ENCODE data around the gene CFAP119. TPM values are rescaled to one million over a fixed set of nuclear protein-coding genes. Genes with fewer than 3 reads are reported as not detected.
A peak's percentile ranks its signal among the peaks of the same experiment; 100 is the strongest.

The CFAP119 gene
- total and polyA plus RNA-seq, 10 of the 15 experiments (the other 5 are each of a cell fraction or from before 2014, with no cell fraction given), result 2.2 to 9.4 (median 4.3) TPM

DNA sequence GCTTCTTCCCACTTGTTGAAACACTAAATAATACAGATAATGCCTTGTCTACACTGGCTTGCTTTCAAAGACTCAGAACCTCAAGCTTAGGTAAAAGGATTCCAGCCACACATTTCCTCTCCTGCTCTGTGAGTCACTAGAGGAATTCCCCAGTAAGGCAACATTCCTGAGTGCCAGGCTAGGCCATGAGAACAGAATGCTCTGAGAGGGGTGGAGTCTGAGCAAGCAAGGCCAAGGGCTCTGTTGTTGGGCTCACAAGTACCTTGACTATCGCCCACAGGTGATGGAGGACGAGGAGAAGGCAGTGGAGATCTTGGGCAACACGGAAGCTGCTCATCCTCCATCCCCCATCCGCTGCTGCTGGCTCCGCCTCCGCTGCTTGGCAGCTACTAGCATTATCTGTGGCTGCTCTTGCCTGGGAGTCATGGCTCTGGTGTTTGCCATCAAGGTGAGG, 20.4 kb downstream of the CFAP119 start:
- no peak for ATAC-seq
- ChIA-PET RAD21 (ENCODE audit: unreplicated experiment) (no interaction called here), POLR2A (no interaction called here), CTCF (no interaction called here), SMC1A (ENCODE audit: uncharacterized antibody, unreplicated experiment) (no interaction called here)
- H3K27me3 ChIP-seq (replicated peaks in 1 of 2; ENCODE audit: control insufficient read depth in 2 of 2, insufficient read depth in 2 of 2, low read length in 1 of 2), result no peaks in the 10 kb centered on the region
- in situ Hi-C loops (cut with MboI) (no loop called here), intact Hi-C loops (cut with micrococcal nuclease; ENCODE audit: unreplicated experiment) (no loop called here)
- no peaks in the 10 kb centered on the region for H4K20me1 ChIP-seq (ENCODE audit: control insufficient read depth, insufficient read depth)
- no peak for FAIRE-seq
- DNase-seq (ENCODE audit: low read depth, low spot score), result no peak
- H3K9ac ChIP-seq (ENCODE audit: control insufficient read depth, insufficient read depth, low read length), result no peak overlapping the region
- no peak overlapping the region for H3K4me2 ChIP-seq (ENCODE audit: control insufficient read depth, insufficient read depth)
- WGBS (ENCODE audit: insufficient coverage, insufficient replicate concordance, low lambda C conversion rate, missing lambda C conversion rate), result 100% methylated on average over 6 of the region's 6 CpGs
- peaks cover 16 to 19% of the 10 kb centered on the region in 2 experiments; a peak in 3 of 4 replicates for H3K36me3 ChIP-seq (ENCODE audit: control insufficient read depth in 2 of 2, insufficient read depth in 2 of 2, low read length in 1 of 2)
- H2AFZ ChIP-seq (ENCODE audit: control insufficient read depth, low read depth, low read length), result no peak overlapping the region
- no peak overlapping the region for H3K4me3 ChIP-seq
- no peaks in the 10 kb centered on the region for H3K79me2 ChIP-seq (ENCODE audit: control insufficient read depth, insufficient read depth, low read length)
- H3K4me1 ChIP-seq (ENCODE audit: control insufficient read depth, insufficient read depth, low read length), result no peaks in the 10 kb centered on the region
- H3K9me3 ChIP-seq (replicated peaks; ENCODE audit: control insufficient read depth, insufficient read depth, low read length), result no peaks in the 10 kb centered on the region
- no peak overlapping the region for H3K27ac ChIP-seq (ENCODE audit: control insufficient read depth, insufficient read depth)
- BruUV-seq (replicated peaks), result no TSS peak
- TF ChIP-seq POLR2A (IDR thresholded peaks at IDR 0.05; ENCODE audit: low read depth, low read length), result peak; percentile 42
- TF ChIP-seq RB1 (IDR thresholded peaks at IDR 0.05; ENCODE audit: borderline replicate concordance), result no peak

DNA sequence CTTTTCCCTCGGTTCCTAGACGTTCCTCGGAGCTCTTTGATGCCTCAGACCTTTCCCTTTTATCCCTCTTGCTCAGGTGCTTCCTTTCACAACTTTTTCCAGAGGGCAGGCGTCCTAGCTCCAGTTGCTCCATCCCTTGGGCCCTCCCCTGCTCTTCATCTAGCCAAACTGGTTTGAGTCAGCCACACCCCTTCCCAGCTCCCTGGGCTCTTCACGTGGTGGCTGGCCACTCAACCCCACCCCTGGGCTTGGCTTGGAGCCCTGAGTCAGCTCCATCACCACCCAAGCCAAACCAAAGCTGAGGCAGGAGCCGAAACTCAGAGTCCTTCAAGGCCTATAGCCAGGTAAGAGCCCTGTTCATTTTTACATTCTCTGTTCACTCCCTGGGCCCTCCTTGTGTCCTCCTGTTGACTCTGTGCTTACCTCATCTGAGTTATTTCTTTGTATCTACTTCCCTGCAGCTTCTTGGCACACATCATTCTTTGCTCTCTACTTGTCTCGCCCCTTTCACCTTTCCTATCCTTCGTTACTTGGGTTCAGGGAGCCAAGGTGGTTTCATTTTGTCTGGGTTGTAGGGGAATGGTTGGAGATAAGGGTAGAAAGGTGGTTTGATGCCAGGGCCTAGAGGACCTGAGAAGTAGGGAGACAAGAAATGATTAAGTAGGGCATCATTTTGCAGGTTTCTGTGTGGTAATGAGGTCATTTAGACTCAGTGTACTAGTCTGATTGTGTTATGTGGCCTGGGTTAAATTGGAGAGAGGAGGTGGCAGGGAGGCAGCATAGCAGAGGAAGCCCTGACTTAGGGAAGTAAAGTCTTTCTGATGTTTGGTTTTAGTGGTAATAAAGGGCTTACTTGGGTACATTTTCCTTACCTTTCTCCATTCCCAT, 21.3 kb downstream of the CFAP119 start:
- TF ChIP-seq, protein P1, sequence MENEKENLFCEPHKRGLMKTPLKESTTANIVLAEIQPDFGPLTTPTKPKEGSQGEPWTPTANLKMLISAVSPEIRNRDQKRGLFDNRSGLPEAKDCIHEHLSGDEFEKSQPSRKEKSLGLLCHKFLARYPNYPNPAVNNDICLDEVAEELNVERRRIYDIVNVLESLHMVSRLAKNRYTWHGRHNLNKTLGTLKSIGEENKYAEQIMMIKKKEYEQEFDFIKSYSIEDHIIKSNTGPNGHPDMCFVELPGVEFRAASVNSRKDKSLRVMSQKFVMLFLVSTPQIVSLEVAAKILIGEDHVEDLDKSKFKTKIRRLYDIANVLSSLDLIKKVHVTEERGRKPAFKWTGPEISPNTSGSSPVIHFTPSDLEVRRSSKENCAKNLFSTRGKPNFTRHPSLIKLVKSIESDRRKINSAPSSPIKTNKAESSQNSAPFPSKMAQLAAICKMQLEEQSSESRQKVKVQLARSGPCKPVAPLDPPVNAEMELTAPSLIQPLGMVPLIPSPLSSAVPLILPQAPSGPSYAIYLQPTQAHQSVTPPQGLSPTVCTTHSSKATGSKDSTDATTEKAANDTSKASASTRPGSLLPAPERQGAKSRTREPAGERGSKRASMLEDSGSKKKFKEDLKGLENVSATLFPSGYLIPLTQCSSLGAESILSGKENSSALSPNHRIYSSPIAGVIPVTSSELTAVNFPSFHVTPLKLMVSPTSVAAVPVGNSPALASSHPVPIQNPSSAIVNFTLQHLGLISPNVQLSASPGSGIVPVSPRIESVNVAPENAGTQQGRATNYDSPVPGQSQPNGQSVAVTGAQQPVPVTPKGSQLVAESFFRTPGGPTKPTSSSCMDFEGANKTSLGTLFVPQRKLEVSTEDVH (IDR thresholded peaks at IDR 0.05; ENCODE audit: low read depth, partially characterized antibody), result no peak
- TF ChIP-seq TARDBP (IDR thresholded peaks at IDR 0.05; ENCODE audit: borderline replicate concordance) (no peak), ZBED1 (IDR thresholded peaks at IDR 0.05; ENCODE audit: borderline replicate concordance) (no peak), SUZ12 (IDR thresholded peaks at IDR 0.05; ENCODE audit: unreplicated experiment) (no peak), PML (IDR thresholded peaks at IDR 0.05; ENCODE audit: low read length) (no peak), BHLHE40 (IDR thresholded peaks at IDR 0.05; ENCODE audit: borderline replicate concordance in 1 of 2, low read depth in 2 of 2, low read length in 1 of 2) (no peak)
- TF ChIP-seq, protein P2, sequence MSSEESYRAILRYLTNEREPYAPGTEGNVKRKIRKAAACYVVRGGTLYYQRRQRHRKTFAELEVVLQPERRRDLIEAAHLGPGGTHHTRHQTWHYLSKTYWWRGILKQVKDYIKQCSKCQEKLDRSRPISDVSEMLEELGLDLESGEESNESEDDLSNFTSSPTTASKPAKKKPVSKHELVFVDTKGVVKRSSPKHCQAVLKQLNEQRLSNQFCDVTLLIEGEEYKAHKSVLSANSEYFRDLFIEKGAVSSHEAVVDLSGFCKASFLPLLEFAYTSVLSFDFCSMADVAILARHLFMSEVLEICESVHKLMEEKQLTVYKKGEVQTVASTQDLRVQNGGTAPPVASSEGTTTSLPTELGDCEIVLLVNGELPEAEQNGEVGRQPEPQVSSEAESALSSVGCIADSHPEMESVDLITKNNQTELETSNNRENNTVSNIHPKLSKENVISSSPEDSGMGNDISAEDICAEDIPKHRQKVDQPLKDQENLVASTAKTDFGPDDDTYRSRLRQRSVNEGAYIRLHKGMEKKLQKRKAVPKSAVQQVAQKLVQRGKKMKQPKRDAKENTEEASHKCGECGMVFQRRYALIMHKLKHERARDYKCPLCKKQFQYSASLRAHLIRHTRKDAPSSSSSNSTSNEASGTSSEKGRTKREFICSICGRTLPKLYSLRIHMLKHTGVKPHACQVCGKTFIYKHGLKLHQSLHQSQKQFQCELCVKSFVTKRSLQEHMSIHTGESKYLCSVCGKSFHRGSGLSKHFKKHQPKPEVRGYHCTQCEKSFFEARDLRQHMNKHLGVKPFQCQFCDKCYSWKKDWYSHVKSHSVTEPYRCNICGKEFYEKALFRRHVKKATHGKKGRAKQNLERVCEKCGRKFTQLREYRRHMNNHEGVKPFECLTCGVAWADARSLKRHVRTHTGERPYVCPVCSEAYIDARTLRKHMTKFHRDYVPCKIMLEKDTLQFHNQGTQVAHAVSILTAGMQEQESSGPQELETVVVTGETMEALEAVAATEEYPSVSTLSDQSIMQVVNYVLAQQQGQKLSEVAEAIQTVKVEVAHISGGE (CRISPR knock-in tag; IDR thresholded peaks at IDR 0.05), result no peak
- no peak overlapping the region for H2AFZ ChIP-seq (ENCODE audit: control insufficient read depth, low read depth, low read length)
- no peak overlapping the region for H3K27ac ChIP-seq (ENCODE audit: control insufficient read depth, insufficient read depth)
- SMC1A ChIA-PET (ENCODE audit: uncharacterized antibody, unreplicated experiment), result no interaction called here
- H3K4me3 ChIP-seq, result no peak overlapping the region
- no peak overlapping the region for H3K9ac ChIP-seq (ENCODE audit: control insufficient read depth, insufficient read depth, low read length)
- intact Hi-C loops (cut with micrococcal nuclease; ENCODE audit: unreplicated experiment), result no loop called here
- RAD21 ChIA-PET (ENCODE audit: unreplicated experiment), result no interaction called here
- no peak for DNase-seq (ENCODE audit: low read depth, low spot score)
- in situ Hi-C loops (cut with MboI), result no loop called here
- H3K79me2 ChIP-seq (ENCODE audit: control insufficient read depth, insufficient read depth, low read length), result no peaks in the 10 kb centered on the region
- 81% methylated on average over 7 of the region's 8 CpGs for WGBS (ENCODE audit: insufficient coverage, insufficient replicate concordance, low lambda C conversion rate, missing lambda C conversion rate)
- H3K4me1 ChIP-seq (ENCODE audit: control insufficient read depth, insufficient read depth, low read length), result no peaks in the 10 kb centered on the region
- no peak; the same call in 1 of the 3 replicates for ATAC-seq
- no peak overlapping the region for H3K4me2 ChIP-seq (ENCODE audit: control insufficient read depth, insufficient read depth)
- H3K36me3 ChIP-seq (ENCODE audit: control insufficient read depth in 2 of 2, insufficient read depth in 2 of 2, low read length in 1 of 2), result peaks cover 22 to 23% of the 10 kb centered on the region in 2 experiments; a peak in 3 of 4 replicates
- no peaks in the 10 kb centered on the region for H3K9me3 ChIP-seq (replicated peaks; ENCODE audit: control insufficient read depth, insufficient read depth, low read length)
- no peaks in the 10 kb centered on the region for H3K27me3 ChIP-seq (replicated peaks in 1 of 2; ENCODE audit: control insufficient read depth in 2 of 2, insufficient read depth in 2 of 2, low read length in 1 of 2)
- POLR2A ChIA-PET, result interaction anchor here (0.6 to 1.0 kb wide), 2 partner anchors 13 to 306 kb away, joined by 3 read pairs; no protein-coding TSS in a partner anchor
- CTCF ChIA-PET, result no interaction called here
- no peak for FAIRE-seq
- no TSS peak for BruUV-seq (replicated peaks)
- no peaks in the 10 kb centered on the region for H4K20me1 ChIP-seq (ENCODE audit: control insufficient read depth, insufficient read depth)

All from GM12878 (cell line).